Kidney (tissue), 14 donors: ENCODE data around the gene ADARB2. TPM values are rescaled to one million over a fixed set of nuclear protein-coding genes. Genes with fewer than 3 reads are reported as not detected.

Experiments
- DNase-seq, 5 donors: peaks; one replicate each; pipeline ENCODE4 v3.0.0-alpha.2; 2013 to 2020
- FAIRE-seq: peaks from 2 replicates; lab custom pipeline; 2012; peaks lifted over from hg19 to GRCh38; lab: Jason Lieb, UNC
- H3K27ac ChIP-seq, 2 donors: one replicate each; pipeline ENCODE4 v1.7.0; 2013; ENCODE audit warnings: low read depth in 2 of 2, low read length in 2 of 2, inconsistent platforms in 1 of 2
- H3K27me3 ChIP-seq: one replicate; pipeline ENCODE4 v1.7.1; 2013; ENCODE audit warnings: low read length, inconsistent platforms; ENCODE audit not compliant: control insufficient read depth, insufficient read depth
- H3K36me3 ChIP-seq, 3 donors: one replicate each; pipeline versions ENCODE4 v1.7.0 to v1.7.1; 2013; ENCODE audit warnings: low read length in 3 of 3, control low read depth in 1 of 3, inconsistent platforms in 1 of 3; ENCODE audit not compliant: insufficient read depth in 3 of 3, control insufficient read depth in 2 of 3
- H3K4me1 ChIP-seq, 3 donors: one replicate each; pipeline versions ENCODE4 v1.7.0 to v1.7.1; 2013; ENCODE audit warnings: low read length in 3 of 3, inconsistent platforms in 1 of 3, low read depth in 1 of 3; ENCODE audit not compliant: control insufficient read depth in 2 of 3, insufficient read depth in 2 of 3
- H3K4me3 ChIP-seq, 3 donors: one replicate each; pipeline versions ENCODE4 v1.7.0 to v1.8.1; 2013; ENCODE audit warnings: low read length in 3 of 3, control low read depth in 1 of 3, inconsistent platforms in 1 of 3
- H3K9ac ChIP-seq, 3 donors: one replicate each; pipeline versions ENCODE4 v1.7.0 to v1.7.1; 2013; ENCODE audit warnings: low read length in 3 of 3, control low read depth in 1 of 3, inconsistent platforms in 1 of 3
- H3K9me3 ChIP-seq, 3 donors: one replicate each; pipeline versions ENCODE4 v1.7.0 to v1.7.1; 2013; ENCODE audit warnings: low read length in 3 of 3, control low read depth in 1 of 3, inconsistent platforms in 1 of 3; ENCODE audit not compliant: control insufficient read depth in 2 of 3, insufficient read depth in 1 of 3
- CTCF ChIP-seq: IDR thresholded peaks from 3 replicates; pipeline ENCODE4 v1.5.1; 2012; ENCODE audit warnings: mild to moderate bottlenecking, moderate library complexity, borderline replicate concordance; ENCODE audit not compliant: insufficient read depth; ENCODE audit errors: extremely low read depth
- intact Hi-C: fragments of 100-400 bp; cut with DNase I; formaldehyde crosslinking; loops from one replicate; pipeline ENCODE4 v1.11.1; 2022
- polyA plus RNA-seq: library from polyadenylated mRNA; stranded (reverse); fragments of 350-450 nt; fragmentation: Illumina TruSeq; extraction: RNeasy Lipid Tissue Mini Kit (QIAGEN cat#74804); gene quantifications from one replicate; pipeline ENCODE4 v1.2.3, GENCODE V29; 2014; ENCODE audit warnings: low read depth, low replicate concordance; ENCODE audit not compliant: insufficient read depth
- total RNA-seq: library from RNA; stranded (reverse); fragmentation: NEBNext Ultra II Directional; extraction: Animal tissue kit (Norgen Biotek cat#: 25700); gene quantifications from one replicate; pipeline ENCODE4 v1.2.1, GENCODE V29; 2021
- donor health status: control.
- donor health status: control.
- donor health status: control.
- donor health status: control.
- donor health status: control.
- donor health status: DM: yes; HTN: yes; CAD: no.
- donor health status: Normal renal cell carcinoma (clear cell type).

Gene ADARB2
- total and polyA plus RNA-seq, 2 donors from 2014 or later, result 1.0 to 1.3 TPM

DNA sequence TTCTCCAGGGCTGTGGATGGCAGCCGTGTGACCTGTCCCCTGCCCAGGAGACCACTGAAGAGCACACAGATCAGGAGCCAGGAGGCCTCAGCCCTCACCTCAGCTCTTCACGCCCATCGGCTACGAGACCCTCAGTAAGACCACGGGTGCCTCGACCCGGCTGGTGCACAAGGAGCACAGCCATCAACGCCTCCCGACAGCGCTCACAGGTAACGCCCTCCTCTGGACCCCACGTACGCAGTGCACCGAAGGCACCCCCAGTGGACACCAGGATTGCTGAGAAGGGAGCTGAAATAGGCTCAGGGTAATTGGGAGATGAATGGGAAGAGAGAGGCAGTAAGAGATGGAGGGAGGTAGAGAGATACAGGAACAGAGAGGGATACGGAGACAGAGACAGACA lies 389.8 kb downstream of the ADARB2 start:
- Histone ChIP-seq H3K4me3 (no peak overlapping the region), H3K36me3 (no peaks in the 10 kb centered on the region), H3K27ac (no peak overlapping the region), H3K9ac (no peak overlapping the region), H3K27me3 (no peaks in the 10 kb centered on the region), H3K9me3 (no peaks in the 10 kb centered on the region), H3K4me1 (no peaks in the 10 kb centered on the region)
- DNase-seq, result no peak
- no peak for FAIRE-seq
- intact Hi-C loops, result no loop called here
- TF ChIP-seq CTCF, result no peak

GRCh38 chr10:1346201-1346600 lies 391.1 kb downstream of the ADARB2 start:
- intact Hi-C loops, result no loop called here
- no peak for TF ChIP-seq CTCF
- H3K27me3 ChIP-seq, result no peaks in the 10 kb centered on the region

DNA sequence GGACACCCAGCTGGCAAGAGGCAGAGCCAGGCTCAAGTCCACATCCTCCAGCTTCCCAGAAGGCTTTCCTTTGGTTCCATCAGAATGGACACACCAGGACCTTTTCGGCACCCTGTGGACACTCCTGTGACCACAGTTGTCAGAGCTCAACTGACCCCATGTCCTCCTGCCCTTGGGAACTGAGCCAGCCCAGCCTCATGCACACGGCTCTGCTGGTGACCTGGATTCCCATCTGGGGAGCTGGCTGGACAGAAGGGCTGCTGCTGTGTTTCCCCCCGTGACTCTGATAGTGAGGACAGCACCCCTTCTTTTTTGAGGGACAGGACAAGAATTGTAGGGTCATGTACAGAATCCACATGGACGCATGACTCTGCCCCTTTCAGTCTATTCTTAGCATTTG lies 392.0 kb downstream of the ADARB2 start:
- no peak overlapping the region for H3K9ac ChIP-seq
- H3K36me3 ChIP-seq, result no peaks in the 10 kb centered on the region
- H3K27me3 ChIP-seq, result no peaks in the 10 kb centered on the region
- no peaks in the 10 kb centered on the region for H3K4me1 ChIP-seq
- FAIRE-seq, result no peak
- no peaks in the 10 kb centered on the region for H3K9me3 ChIP-seq
- intact Hi-C loops, result no loop called here
- H3K27ac ChIP-seq, result no peak overlapping the region
- H3K4me3 ChIP-seq, result no peak overlapping the region
- TF ChIP-seq CTCF, result no peak
- DNase-seq, result no peak

More at GRCh38 chr10:1346201-1346600, 391.1 kb downstream of the ADARB2 start:
- no peak overlapping the region for H3K4me3 ChIP-seq
- H3K4me1 ChIP-seq, result no peaks in the 10 kb centered on the region
- no peaks in the 10 kb centered on the region for H3K9me3 ChIP-seq
- H3K27ac ChIP-seq, result no peak overlapping the region
- FAIRE-seq, result no peak
- no peak overlapping the region for H3K9ac ChIP-seq
- DNase-seq, result no peak
- H3K36me3 ChIP-seq, result no peaks in the 10 kb centered on the region

DNA sequence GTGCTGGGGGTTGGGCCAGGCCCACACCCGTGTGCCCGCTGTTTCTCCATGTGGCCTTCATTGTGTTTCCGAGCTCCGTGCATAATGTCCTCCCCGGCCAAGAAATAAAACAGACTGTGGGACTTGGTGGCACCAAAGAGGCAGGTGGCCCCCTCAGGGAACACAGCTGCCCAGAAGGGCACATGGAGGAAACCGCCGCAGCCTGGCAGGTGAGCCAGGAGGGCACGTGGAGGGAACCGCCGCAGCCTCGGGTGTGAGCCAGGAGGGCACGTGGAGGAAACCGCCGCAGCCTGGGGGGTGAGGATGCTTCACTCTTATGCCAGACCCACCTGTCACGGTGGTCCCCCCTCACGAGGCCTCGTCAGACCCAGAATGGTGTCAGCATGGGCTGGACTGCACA lies 392.5 kb downstream of the ADARB2 start:
- Histone ChIP-seq H3K9me3 (no peaks in the 10 kb centered on the region), H3K27me3 (no peaks in the 10 kb centered on the region), H3K9ac (no peak overlapping the region), H3K4me3 (no peak overlapping the region), H3K27ac (no peak overlapping the region), H3K4me1 (no peaks in the 10 kb centered on the region), H3K36me3 (no peaks in the 10 kb centered on the region)
- FAIRE-seq, result no peak
- intact Hi-C loops, result no loop called here
- no peak for TF ChIP-seq CTCF
- no peak for DNase-seq
